Activated CD8-positive, alpha-beta memory T cell treated with anti-CD3 and anti-CD28 coated beads, Interleukin-2, amount 50 U/mL, for 1 hour (primary cell): ENCODE results near the gene ZCCHC14.
A peak's percentile ranks its signal among the peaks of the same experiment; 100 is the strongest.
"Not testable (repeated sequence)": the region's sequence is repeated elsewhere in the genome, so short reads cannot be mapped to it uniquely, and the experiment has no call there.

Experiments
- DNase-seq: peaks from one replicate; pipeline ENCODE4 v3.0.0-alpha.2; 2020; ENCODE audit errors: extremely low read depth

Gene ZCCHC14

GRCh38 chr16:87383505-87384161 lies 109.2 kb downstream of the ZCCHC14 start, which contains the start of gene FBXO31:
Gene FBXO31, minus strand, starts transcription at chr16:87383776. Its CDS starts 32 bp downstream, at chr16:87383744.
- DNase-seq = peak; percentile 54

GRCh38 chr16:87382023-87382785 lies 110.6 kb downstream of the ZCCHC14 start:
- no peak for DNase-seq

GRCh38 chr16:87380881-87381280 lies 111.9 kb downstream of the ZCCHC14 start:
- DNase-seq = no peak

GRCh38 chr16:87380403-87380802 lies 112.4 kb downstream of the ZCCHC14 start:
- no peak for DNase-seq

GRCh38 chr16:87379312-87379752 lies 113.5 kb downstream of the ZCCHC14 start:
- DNase-seq = not testable (repeated sequence)

- DNase-seq = no peak
Observed at GRCh38 chr16:87376660-87377059, 116.2 kb downstream of the ZCCHC14 start.

- no peak for DNase-seq
Observed at GRCh38 chr16:87375426-87376135, 117.2 kb downstream of the ZCCHC14 start.

- no peak for DNase-seq
Observed at GRCh38 chr16:87374313-87374712, 118.5 kb downstream of the ZCCHC14 start.

- DNase-seq = no peak
Observed at GRCh38 chr16:87372305-87372704, 120.5 kb downstream of the ZCCHC14 start.

- DNase-seq = no peak
Observed at GRCh38 chr16:87371261-87371866, 121.5 kb downstream of the ZCCHC14 start.

- DNase-seq = no peak
Observed at GRCh38 chr16:87369796-87370719, 122.8 kb downstream of the ZCCHC14 start.

GRCh38 chr16:87369117-87369765 lies 123.6 kb downstream of the ZCCHC14 start:
- no peak for DNase-seq

GRCh38 chr16:87368029-87368770 lies 124.6 kb downstream of the ZCCHC14 start:
- no peak for DNase-seq

- no peak for DNase-seq
Observed at GRCh38 chr16:87367529-87367928, 125.3 kb downstream of the ZCCHC14 start.

- no peak for DNase-seq
Observed at GRCh38 chr16:87366930-87367329, 125.9 kb downstream of the ZCCHC14 start.

GRCh38 chr16:87366288-87366687 lies 126.5 kb downstream of the ZCCHC14 start:
- DNase-seq = no peak

- DNase-seq = no peak
Observed at GRCh38 chr16:87365021-87365713, 127.7 kb downstream of the ZCCHC14 start.

GRCh38 chr16:87363771-87364455 lies 128.9 kb downstream of the ZCCHC14 start:
- no peak for DNase-seq
